HG03342 (cell line): ENCODE data around the gene VENTX.

ENCODE experiments used
- ATAC-seq: cut with Tn5 transposase; IDR thresholded peaks from one replicate; pipeline ENCODE4 v1.9.1; 2021; ENCODE audit warnings: mild to moderate bottlenecking, moderate library complexity; ENCODE audit not compliant: unreplicated experiment

VENTX gene

DNA sequence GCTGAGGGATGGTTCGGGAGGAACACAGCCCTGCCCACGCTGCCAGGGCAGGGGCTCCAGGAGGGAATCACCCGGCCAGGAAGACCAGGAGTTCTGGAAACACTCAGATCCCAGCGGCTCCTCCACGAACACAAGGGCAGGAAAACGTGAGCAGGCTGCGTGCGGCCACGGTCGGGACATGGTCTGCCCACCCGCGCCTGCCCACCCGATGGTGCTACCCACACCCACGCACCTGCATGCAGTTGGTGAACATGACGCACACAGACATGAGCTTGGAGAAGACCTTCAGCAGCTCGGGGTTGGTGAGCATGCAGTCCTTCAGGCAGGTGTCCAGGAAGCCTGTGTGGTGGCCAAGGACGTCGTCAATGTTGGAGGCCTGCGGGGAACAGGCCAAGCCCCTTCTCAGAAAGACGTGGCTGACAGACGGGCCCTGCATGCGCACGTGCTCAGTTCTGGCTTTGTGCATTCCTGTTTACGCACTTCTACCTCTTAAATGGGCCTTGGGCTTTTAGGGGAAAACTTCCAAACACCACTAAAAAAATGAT, 45.3 kb downstream of the VENTX start:
- ATAC-seq = no peak

GRCh38 chr10:133283931-133284330, 46.3 kb downstream of the VENTX start:
- ATAC-seq = no peak

GRCh38 chr10:133285217-133285616, 47.6 kb downstream of the VENTX start:
- ATAC-seq = no peak

DNA sequence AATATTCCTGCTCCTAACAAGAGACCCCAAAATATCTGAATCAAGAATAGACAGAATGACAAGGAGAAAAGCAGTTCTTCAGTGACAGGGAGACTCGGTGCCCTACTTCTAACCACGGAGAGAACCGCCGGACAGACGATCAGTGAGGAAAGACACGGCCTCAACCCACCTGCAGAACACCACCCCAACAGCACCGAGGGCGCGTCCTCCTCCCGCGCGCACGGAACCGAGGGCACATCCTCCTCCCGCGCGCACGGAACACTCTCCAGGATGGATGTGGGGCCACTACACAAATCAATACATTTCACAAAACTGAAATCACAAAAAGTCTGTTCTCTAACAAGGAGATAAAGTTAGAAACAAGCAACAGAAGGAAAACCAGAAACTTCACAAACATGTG, 48.7 kb downstream of the VENTX start:
- ATAC-seq = no peak

DNA sequence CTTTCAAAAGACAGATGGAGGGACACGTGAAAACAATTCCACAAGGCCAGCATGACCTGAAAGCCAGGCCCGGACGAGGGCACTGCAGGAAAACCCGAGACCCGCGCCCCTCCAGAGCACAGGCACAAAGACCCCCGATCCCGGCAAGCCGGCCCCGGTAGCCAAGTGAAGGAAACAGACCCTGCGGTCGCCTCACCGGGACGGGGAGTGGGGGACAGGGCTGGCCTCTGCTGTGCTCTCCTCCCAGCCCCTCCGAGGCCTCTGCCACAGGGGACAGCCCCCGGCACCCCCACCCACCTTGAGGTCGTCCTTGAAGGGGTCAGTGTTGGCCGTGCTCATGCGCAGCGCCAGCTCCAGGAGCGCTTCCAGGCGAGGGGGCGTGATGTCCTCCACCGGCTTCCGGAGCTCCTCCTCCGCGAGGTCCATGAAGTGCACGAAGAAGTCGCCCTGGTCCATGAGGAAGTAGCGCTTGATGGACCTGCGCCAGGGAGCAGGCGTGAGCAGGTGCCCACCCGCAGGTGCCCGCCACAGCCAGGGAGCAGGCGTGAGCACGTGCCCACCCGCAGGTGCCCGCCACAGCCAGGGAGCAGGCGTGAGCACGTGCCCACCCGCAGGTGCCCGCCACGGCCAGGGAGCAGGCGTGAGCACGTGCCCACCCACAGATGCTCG, 50.3 kb downstream of the VENTX start:
- ATAC-seq = no peak

DNA sequence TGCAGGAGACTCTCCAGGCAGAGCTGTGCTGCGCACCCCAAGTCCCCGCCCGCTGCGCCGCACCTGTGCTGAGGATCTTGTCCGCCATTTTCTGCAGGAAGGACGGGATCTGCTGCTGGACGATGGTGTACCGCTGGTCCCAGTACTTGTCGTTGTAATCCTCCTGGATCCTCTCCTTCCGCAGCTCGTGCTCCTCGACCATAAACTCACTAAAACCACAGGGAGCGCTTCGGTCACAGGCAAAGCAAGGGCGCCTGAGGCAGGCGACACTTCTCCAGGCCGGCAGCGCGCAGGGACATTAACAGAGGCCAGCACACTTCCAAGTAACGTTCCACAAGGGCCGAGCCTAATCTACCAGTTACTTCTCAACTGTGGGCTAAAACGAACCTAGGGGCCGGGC, 52.1 kb downstream of the VENTX start:
- ATAC-seq = no peak
